ENCODE results near the gene DHPS. TPM values are rescaled to one million over a fixed set of nuclear protein-coding genes. Genes with fewer than 3 reads are reported as not detected.

Gene DHPS
- total RNA-seq, 2 experiments from 2014 or later: 113 TPM

DNA sequence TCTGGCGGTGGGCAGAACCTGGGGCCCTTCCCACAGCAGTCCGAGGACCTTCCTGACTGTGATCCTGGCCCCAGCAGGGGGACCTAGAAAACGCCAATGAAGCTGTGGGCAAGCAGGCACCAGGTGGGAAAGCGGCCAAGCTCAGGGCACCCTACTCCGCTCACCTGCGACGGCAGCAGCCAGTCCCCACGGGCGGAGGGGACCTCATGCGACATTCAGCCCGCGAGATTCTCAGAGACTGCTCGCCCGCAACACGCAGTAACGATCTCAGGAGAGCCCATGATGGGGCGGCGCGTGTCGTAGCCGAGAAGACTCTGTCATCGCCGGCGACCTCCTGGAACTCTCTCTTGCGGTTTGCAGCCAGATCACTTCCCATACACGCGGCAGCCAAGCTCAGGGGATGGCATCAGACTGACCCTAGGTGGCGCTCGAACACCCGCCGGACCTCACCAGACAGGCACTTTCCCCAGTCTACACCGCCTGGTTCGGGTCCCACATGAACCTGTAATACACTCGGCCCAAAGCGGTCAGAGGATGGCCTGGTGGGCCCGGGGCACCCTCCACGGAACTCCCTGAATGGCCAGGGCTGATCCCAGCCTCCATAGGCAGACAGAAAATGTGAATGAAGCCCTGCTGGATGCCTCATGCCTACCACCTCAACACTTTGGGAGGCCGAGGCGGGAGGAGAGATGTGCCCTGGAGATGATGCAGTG, 41.6 kb downstream of the DHPS start:
- peaks cover 28% of the 10 kb centered on the region for H3K36me3 Mint-ChIP-seq (ENCODE audit: low read depth)
- ATAC-seq (peak; percentile 93), DNase-seq (peak; percentile 96)
- TF ChIP-seq, protein P1, sequence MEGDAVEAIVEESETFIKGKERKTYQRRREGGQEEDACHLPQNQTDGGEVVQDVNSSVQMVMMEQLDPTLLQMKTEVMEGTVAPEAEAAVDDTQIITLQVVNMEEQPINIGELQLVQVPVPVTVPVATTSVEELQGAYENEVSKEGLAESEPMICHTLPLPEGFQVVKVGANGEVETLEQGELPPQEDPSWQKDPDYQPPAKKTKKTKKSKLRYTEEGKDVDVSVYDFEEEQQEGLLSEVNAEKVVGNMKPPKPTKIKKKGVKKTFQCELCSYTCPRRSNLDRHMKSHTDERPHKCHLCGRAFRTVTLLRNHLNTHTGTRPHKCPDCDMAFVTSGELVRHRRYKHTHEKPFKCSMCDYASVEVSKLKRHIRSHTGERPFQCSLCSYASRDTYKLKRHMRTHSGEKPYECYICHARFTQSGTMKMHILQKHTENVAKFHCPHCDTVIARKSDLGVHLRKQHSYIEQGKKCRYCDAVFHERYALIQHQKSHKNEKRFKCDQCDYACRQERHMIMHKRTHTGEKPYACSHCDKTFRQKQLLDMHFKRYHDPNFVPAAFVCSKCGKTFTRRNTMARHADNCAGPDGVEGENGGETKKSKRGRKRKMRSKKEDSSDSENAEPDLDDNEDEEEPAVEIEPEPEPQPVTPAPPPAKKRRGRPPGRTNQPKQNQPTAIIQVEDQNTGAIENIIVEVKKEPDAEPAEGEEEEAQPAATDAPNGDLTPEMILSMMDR (IDR thresholded peaks at IDR 0.05): peak; percentile 89
- intact Hi-C loops (cut with micrococcal nuclease): no loop called here
- peak overlapping the region; percentile 73 for H3K4me3 Mint-ChIP-seq
- no peaks in the 10 kb centered on the region for H3K9me3 Mint-ChIP-seq
- H3K4me1 Mint-ChIP-seq (ENCODE audit: low read depth): peaks cover 23% of the 10 kb centered on the region
- H3K27ac Mint-ChIP-seq: peak overlapping the region; percentile 84
- ChIA-PET POLR2A (interaction anchor here (1.0 to 1.7 kb wide), 12 partner anchors 9 to 455 kb away, joined by 3 to 7 read pairs (median 4); a partner anchor contains a TSS), CTCF (interaction anchor here (0.7 to 2.2 kb wide), 21 partner anchors 9 to 957 kb away, joined by 3 to 13 read pairs (median 3); partner anchors contain the start of genes MAN2B1, WDR83, ZNF490 and ZNF791)
- no peaks in the 10 kb centered on the region for H3K27me3 Mint-ChIP-seq

DNA sequence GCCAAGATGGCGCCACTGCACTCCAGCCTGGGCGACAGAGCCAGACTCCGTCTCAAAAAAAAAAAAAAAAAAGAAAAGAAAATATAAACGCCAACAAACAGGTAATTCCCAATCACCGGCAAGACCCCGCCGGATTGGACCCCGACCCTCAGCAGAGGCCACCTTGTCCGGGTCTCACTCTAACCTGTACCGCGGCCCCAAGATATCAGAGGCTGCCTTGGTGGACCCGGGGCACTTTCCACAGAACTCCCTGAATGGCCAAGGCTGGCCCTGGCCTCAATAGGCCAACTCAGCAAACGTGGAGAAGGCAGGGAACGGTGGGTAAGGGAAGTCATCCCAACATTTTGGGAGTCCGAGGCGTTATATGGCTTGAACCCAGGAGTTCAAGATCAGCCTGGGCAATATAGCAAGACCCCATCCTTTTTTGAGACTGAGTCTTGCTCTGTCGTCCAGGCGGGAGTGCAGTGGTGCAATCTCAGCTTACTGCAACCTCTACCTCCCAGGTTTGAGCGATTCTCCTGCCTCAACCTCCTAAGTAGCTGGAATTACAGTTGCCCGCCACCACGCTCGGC, 43.0 kb downstream of the DHPS start:
- Mint-ChIP-seq H3K36me3 (ENCODE audit: low read depth) (peaks cover 35% of the 10 kb centered on the region), H3K9me3 (no peaks in the 10 kb centered on the region), H3K4me1 (ENCODE audit: low read depth) (peaks cover 25% of the 10 kb centered on the region), H3K27ac (no peak overlapping the region), H3K27me3 (no peaks in the 10 kb centered on the region), H3K4me3 (no peak overlapping the region)
- ChIA-PET CTCF (interaction anchor here (1.2 to 2.2 kb wide), 4 partner anchors 11 to 75 kb away, joined by 3 to 13 read pairs (median 8); partner anchors contain the start of genes MAN2B1 and WDR83), POLR2A (interaction anchor here (1.7 kb wide), 1 partner anchor 15 kb away, joined by 7 read pairs; no protein-coding TSS in a partner anchor)
- ATAC-seq: no peak
- TF ChIP-seq, protein P1 (IDR thresholded peaks at IDR 0.05): no peak
- intact Hi-C loops (cut with micrococcal nuclease): no loop called here
- no peak for DNase-seq

DNA sequence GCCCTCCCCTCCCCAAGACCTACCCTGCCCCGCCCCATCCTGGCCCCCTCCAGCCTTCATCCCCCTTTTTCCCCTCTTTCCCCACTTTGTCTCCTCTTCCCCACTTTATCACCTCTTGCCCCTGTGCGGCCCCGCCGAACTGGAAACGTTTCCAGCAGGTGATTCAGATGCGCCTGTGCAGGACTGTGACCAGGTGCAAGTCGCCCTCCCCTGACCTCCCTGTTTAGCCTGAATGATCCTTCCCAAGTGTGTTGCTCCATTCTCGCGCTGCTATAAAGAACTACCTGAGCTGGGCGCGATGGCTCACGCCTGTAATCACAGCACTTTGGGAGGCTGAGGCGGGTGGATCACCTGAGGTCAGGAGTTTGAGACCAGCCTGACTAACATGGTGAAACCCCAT, 45.0 kb downstream of the DHPS start:
- DNase-seq (no peak), ATAC-seq (no peak)
- no peaks in the 10 kb centered on the region for H3K27me3 Mint-ChIP-seq
- CTCF ChIA-PET: no interaction called here
- peaks cover 41% of the 10 kb centered on the region for H3K36me3 Mint-ChIP-seq (ENCODE audit: low read depth)
- no peak overlapping the region for H3K27ac Mint-ChIP-seq
- H3K4me1 Mint-ChIP-seq (ENCODE audit: low read depth): peaks cover 25% of the 10 kb centered on the region
- no peak overlapping the region for H3K4me3 Mint-ChIP-seq
- intact Hi-C loops (cut with micrococcal nuclease): no loop called here
- POLR2A ChIA-PET: interaction anchor here (0.6 kb wide), 1 partner anchor 1902 kb away, joined by 4 read pairs; no protein-coding TSS in a partner anchor
- H3K9me3 Mint-ChIP-seq: no peaks in the 10 kb centered on the region
- TF ChIP-seq, protein P1 (IDR thresholded peaks at IDR 0.05): no peak

GRCh38 chr19:12629215-12629614, 52.5 kb downstream of the DHPS start:
- peaks cover 66% of the 10 kb centered on the region for H3K36me3 Mint-ChIP-seq (ENCODE audit: low read depth)
- DNase-seq (no peak), ATAC-seq (no peak)
- H3K4me1 Mint-ChIP-seq (ENCODE audit: low read depth): peaks cover 5% of the 10 kb centered on the region
- CTCF ChIA-PET: no interaction called here
- no peak overlapping the region for H3K4me3 Mint-ChIP-seq
- H3K27me3 Mint-ChIP-seq: no peaks in the 10 kb centered on the region
- POLR2A ChIA-PET: interaction anchor here (1.1 kb wide), 1 partner anchor 41 kb away, joined by 3 read pairs; no protein-coding TSS in a partner anchor
- H3K9me3 Mint-ChIP-seq: peaks cover 20% of the 10 kb centered on the region
- no peak overlapping the region for H3K27ac Mint-ChIP-seq
- TF ChIP-seq, protein P1 (IDR thresholded peaks at IDR 0.05): no peak
- intact Hi-C loops (cut with micrococcal nuclease): no loop called here
